T47D (cell line): ENCODE data around the gene DYNLT2.

Experiments used
- DNase-seq, 2 experiments: peaks; one replicate each; pipeline versions ENCODE4 v3.0.0 to v3.0.0-alpha.2; 2011 to 2012; ENCODE audit warnings: low read depth in 1 of 2, low spot score in 1 of 2
- JUND ChIP-seq: IDR thresholded peaks from 2 replicates; pipeline ENCODE4 v1.6.1; 2012; ENCODE audit warnings: low read depth
- in situ Hi-C: cut with HindIII; loops from 2 replicates; pipeline ENCODE4 v1.10.0; 2016; ENCODE audit warnings: low sequenced_read_pairs, low pct_unique_long_range_greater_than_20kb

DYNLT2 gene

GRCh38 chr6:169723200-169723909 is 28.0 kb downstream of the DYNLT2 start:
- peak; percentile 39 to 72 for DNase-seq
- in situ Hi-C loops = no loop called here
- no peak for TF ChIP-seq JUND

DNA sequence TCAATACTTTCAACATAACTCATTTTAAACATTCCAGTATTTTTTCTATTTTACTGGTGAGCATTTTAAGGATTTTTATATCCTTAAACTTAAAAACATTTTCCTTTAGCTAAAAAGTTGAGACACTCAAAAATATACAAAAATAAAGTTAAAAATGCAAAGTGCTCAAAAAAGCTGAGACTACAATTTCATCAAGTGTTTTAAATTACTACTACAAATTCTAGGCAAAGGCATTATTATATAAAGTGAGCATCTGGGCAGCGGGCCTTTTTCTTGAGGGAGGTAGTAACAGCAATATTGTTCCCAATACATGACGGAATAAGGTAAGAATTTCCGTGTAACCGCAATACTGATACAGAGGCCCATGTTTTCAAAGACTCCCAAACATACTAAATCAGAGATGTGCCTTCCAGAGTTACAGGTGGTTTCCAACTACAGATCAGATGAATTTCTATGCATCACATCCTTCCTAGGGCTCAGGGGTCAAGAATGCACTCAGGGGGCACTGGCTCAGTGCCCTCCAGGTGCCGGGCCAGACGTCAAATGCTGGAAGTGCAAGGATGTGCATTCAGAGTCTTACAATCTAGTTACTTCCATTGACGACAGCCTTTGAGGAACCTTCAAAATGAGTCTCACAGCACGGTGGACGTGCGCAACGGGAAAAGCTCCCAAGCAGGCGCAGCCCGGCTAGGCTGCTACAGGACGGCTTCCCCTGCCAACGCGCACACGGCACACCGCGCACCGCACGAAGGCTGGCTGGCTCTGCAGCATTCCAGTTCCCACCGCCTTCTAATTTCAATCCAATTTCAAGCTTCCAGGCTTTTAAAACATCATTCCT is 28.8 kb downstream of the DYNLT2 start:
- DNase-seq = peak; percentile 22 to 33
- in situ Hi-C loops = no loop called here
- no peak for TF ChIP-seq JUND

DNA sequence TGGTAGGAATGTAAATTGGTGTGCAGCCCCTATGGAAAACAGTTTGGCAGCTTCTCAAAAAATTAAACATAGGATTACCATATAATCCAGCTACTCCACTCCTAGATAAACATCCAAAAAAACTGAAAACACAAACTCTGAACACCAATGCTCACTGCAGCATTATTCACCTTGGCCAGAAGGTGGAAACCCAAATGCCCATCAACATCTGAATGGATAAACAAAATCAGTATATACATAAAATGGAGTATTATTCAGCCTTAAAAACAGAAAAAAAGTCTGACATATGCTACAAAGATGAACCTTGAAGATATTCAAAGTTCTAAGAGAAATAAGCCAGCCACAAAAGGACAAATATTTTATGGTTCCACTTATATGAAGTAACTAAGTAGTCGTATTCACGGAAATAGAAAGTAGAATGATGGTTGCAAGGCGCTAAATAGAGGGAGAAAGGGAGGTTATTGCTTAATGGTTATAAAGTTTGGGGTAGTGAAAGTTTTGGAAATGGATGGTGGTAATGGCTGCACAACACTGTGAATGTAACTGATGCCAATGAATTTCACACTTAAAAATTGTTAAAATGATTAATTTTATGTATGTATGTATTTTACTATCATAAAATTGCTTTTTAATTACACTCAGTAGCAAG is 31.0 kb downstream of the DYNLT2 start:
- TF ChIP-seq JUND = no peak
- in situ Hi-C loops = no loop called here
- no peak for DNase-seq

DNA sequence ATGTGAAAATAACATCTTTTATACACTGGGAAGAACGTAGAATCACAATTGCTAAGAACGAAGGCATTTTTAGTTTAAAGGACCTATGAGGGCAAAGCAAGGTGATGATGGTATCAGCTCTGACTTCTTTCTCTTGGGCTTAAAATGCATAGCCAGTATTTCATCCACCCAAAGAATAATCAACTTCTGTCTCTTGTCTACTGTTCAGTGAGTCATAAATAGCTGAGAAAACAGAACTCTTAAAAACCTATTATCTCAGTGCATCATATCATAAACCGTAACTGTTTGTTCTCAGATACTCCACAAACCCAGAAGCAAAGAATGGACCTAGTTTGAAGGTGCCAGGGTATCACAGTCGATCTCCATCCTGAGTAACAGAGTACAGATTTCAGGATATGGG is 32.3 kb downstream of the DYNLT2 start:
- in situ Hi-C loops = no loop called here
- DNase-seq = no peak
- no peak for TF ChIP-seq JUND

DNA sequence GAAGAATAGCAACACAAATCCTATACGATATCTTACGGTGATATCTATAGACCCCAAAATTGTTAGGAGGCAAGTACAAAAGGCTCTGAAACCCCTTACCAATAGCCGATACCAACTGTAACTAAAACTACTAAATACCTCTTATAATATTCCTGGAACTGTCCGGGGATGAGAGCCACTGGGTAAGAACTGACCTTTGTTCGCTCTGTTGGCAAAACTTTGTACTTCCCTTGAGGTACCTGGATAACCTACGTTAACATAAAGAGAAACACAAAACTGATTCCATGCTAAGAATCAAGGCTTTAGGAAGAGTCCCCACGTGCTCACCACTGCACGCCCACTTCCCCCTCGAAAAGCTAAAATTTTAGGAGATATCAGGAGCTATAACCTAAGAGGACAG is 36.8 kb downstream of the DYNLT2 start:
- DNase-seq = no peak
- TF ChIP-seq JUND = no peak
- in situ Hi-C loops = no loop called here

- in situ Hi-C loops = no loop called here
- no peak for DNase-seq
- TF ChIP-seq JUND = no peak
These were observed 37.2 kb downstream of the DYNLT2 start for GRCh38 chr6:169714178-169714577.

DNA sequence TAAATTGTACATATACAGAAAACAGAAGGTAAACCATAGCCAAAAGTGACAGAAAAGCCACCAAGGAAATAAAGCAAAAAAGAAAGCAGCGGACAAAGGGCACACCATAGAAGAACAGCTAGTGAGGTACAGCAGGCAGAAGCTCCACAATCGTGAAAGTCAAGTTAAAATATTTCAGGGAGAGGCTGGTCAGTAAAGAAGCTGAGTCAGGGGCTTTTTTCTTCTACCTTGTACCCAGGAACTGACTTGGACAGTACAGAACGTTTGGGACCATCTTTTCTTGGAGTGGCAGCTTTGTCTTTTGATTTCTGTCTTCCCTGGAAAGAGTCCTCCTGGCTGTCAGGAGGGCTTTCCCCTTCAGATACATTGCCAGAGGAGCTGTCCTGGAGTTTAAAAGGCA is 41.4 kb downstream of the DYNLT2 start:
- in situ Hi-C loops = no loop called here
- TF ChIP-seq JUND = no peak

DNA sequence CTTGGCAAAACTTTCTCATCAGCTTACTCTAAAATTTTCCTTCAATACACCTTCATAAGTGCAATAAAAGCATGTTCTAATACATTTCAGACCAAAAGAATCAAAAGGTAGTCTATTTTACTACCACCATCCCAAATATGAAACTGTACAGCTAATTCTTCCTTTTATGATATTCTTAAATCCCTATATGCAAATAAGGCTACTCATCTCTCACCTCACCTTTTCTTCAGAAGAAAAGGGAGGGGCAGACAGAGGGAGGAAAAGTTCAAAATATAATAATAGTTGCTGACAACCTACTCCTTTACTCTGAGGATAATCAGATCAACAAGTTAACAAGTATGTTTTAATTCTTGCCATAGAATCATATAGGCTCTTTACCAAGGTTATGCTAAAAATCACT is 42.1 kb downstream of the DYNLT2 start:
- DNase-seq = no peak
- in situ Hi-C loops = no loop called here
- TF ChIP-seq JUND = no peak

More for the DNA sequence above, 41.4 kb downstream of the DYNLT2 start:
- DNase-seq = no peak

- TF ChIP-seq JUND = no peak
- DNase-seq = no peak
- in situ Hi-C loops = no loop called here
These were observed 43.6 kb downstream of the DYNLT2 start for GRCh38 chr6:169707772-169708171.

- DNase-seq = no peak
- in situ Hi-C loops = no loop called here
- no peak for TF ChIP-seq JUND
These were observed 48.5 kb downstream of the DYNLT2 start for GRCh38 chr6:169702840-169703246.

- in situ Hi-C loops = no loop called here
- TF ChIP-seq JUND = no peak
- DNase-seq = peak; percentile 72 to 96
These were observed 49.2 kb downstream of the DYNLT2 start, which contains the start of the genes C6orf120 and WDR27 for GRCh38 chr6:169701954-169702839. Gene C6orf120 (plus strand): TSS chr6:169702126. CDS start chr6:169702460, 334 bp downstream. Gene WDR27 (minus strand): TSS chr6:169702029. CDS start chr6:169689005, 13,024 bp downstream.
